HL-60/S4 treated with phorbol 12-myristate 13-acetate at 8.2 ng/mL for 4 days and 3 days (cell line): Measurements from ENCODE around the gene TMEM170B.

Experiments used
- in situ Hi-C: fragments of 300-500 bp; cut with MboI; formaldehyde crosslinking; loops from 2 replicates; pipeline ENCODE4 v1.15.0; 2022; ENCODE audit warnings: low sequenced_read_pairs

Gene TMEM170B, protein sequence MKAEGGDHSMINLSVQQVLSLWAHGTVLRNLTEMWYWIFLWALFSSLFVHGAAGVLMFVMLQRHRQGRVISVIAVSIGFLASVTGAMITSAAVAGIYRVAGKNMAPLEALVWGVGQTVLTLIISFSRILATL

GRCh38 chr6:11537229-11538051 is at the start of gene TMEM170B:
Gene TMEM170B (plus strand): TSS chr6:11537749. CDS start chr6:11538278, 529 bp downstream.
- in situ Hi-C loops: no loop called here

- in situ Hi-C loops: loop anchor here (10.0 kb wide), 1 partner anchor 346 kb away; no protein-coding TSS in a partner anchor
These were observed 46.6 kb upstream of the TMEM170B start for GRCh38 chr6:11490996-11491395.

GRCh38 chr6:11491596-11492463 is 45.7 kb upstream of the TMEM170B start:
- in situ Hi-C loops: loop anchor here (10.0 kb wide), 1 partner anchor 347 kb away; no protein-coding TSS in a partner anchor

GRCh38 chr6:11492464-11493290 is 44.9 kb upstream of the TMEM170B start:
- in situ Hi-C loops: loop anchor here (10.0 kb wide), 1 partner anchor 348 kb away; no protein-coding TSS in a partner anchor

DNA sequence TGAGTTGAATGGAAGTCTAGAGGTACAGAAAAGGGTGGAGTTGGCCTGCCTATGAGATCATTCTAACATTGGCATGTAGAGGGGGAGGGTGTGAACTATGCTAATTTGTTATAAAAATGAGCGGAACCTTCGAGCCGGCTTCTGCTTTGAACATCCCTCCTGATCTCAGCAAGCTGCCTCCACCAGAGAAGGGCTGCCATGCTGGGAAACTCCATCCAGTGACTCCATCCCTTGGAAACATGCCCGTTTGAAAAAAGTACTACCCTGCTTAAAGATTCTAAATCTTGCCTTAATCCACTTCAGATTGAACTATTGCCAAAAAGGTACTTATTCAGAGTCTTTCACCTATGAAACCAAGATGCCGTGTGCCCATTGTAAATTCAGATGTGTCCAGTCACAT is 43.6 kb upstream of the TMEM170B start:
- in situ Hi-C loops: loop anchor here (10.0 kb wide), 1 partner anchor 349 kb away; no protein-coding TSS in a partner anchor

DNA sequence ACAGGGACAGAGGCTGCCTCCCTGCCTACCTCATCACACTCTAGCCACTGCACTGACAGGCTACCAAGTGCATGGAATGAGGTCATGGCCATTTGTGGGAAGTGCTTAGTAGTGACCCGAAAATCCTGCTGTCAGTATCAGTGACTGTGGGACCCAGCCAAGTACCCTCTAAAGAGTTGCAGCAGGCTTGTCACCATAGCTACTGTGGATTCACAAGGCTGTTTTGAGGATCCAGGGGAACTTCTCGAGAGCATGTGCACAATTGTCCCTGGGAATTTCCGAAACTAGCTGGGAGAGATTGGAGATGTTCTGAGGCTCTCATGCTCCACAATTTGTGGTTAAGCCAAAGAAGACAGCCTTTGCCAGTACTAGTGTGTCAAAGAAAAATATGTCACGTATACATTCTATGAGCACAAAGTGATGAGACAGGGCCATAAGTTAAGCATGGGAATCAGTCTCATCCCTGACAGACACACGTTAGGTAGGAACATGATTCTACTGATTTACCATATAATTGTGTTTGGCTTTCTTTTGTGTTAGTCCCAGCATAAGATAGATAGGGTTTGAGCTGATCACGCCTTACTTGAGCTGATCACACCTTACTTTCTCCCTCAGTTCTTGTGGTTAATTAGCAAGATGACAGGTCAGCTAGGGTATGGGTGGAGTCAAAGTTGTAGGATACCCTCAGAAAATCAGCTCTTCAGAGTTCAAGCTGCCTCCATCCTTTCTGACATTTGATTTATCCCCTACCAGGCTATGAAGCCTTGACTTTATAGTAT is 42.6 kb upstream of the TMEM170B start:
- in situ Hi-C loops: loop anchor here (10.0 kb wide), 1 partner anchor 350 kb away; no protein-coding TSS in a partner anchor

GRCh38 chr6:11495565-11496145 is 41.9 kb upstream of the TMEM170B start:
- in situ Hi-C loops: loop anchor here (10.0 kb wide), 1 partner anchor 351 kb away; no protein-coding TSS in a partner anchor

- in situ Hi-C loops: loop anchor here (10.0 kb wide), 1 partner anchor 352 kb away; no protein-coding TSS in a partner anchor
These were observed 41.1 kb upstream of the TMEM170B start for GRCh38 chr6:11496152-11497060.

GRCh38 chr6:11497107-11497506 is 40.4 kb upstream of the TMEM170B start:
- in situ Hi-C loops: loop anchor here (10.0 kb wide), 1 partner anchor 352 kb away; no protein-coding TSS in a partner anchor

- in situ Hi-C loops: loop anchor here (10.0 kb wide), 1 partner anchor 353 kb away; no protein-coding TSS in a partner anchor
These were observed 39.7 kb upstream of the TMEM170B start for GRCh38 chr6:11497881-11498280.

DNA sequence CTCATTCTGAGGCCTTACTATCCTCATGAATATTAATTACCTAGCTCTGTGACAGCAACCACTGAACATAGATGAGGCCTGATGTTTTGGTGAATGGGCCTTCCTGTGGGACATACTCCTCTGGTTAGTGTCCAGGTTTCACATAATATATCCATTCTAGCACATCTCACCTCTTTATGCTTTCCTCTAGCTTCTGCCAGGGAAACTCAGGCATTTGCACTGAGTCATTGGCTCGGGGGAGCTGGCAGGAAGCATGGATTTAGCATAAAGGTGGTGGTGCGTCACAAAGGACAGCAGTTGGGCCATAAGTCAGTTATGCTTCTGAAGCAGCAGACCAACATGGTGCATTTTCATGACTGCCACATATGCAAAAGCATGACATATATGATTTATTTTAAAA is 37.5 kb upstream of the TMEM170B start:
- in situ Hi-C loops: no loop called here

GRCh38 chr6:11509471-11509870 is 28.1 kb upstream of the TMEM170B start:
- in situ Hi-C loops: no loop called here

GRCh38 chr6:11514672-11515071 is 22.9 kb upstream of the TMEM170B start:
- in situ Hi-C loops: no loop called here

- in situ Hi-C loops: no loop called here
These were observed 21.8 kb upstream of the TMEM170B start for GRCh38 chr6:11515763-11516162.

DNA sequence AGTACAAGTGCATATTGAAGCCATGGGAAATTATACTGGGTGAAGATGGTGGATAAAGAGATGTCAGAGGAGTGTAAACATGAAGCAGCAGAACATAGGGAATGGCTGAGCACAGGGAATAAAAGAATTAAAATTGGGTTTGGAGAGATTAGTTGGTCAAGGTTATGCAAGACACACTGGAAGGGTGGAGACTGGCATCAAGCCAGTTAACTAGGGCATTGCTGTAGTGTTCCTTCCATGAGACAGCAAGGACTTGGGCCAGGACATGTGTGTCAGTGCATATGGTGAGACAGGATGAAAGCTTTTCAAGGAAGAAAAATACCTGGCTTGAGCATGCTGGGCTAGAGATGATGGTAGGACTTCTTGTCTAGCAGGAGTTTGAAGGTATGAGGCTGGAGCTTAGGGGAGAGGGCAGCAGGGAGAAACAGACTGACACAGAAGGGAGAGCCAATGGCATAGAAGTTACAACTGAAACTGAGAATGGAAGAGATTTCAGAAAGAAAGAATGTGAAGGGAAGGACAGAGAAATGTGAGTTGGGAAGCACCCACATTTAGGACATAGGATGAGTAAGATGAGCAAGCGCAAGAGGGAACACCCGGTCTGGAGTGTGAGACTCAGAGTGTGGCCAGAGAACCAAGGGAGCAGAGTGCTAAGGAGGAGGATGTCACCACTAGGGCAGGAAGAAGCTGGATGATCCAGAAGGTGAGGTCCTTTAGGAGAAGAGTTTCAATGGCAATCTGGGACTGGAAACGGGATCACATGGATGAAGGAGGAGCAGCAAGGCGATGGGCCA is 14.5 kb upstream of the TMEM170B start:
- in situ Hi-C loops: no loop called here

- in situ Hi-C loops: no loop called here
These were observed 11.9 kb upstream of the TMEM170B start for GRCh38 chr6:11525468-11526155.

DNA sequence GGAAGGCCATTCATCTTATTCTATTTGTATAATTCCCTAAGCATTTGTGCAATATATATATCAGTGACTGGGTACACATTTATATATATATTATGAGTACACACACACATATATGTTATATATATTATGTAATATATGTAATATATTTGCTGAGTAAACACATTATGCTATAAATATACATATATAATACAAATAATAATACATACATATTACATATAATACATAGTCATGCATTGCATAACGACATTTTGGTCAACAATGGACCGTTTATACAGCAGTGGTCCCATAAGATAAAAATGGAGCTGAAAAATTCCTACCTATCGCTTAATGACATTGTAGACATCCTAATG is 11.4 kb upstream of the TMEM170B start:
- in situ Hi-C loops: no loop called here
